HG03442 (cell line): ENCODE measurements around the gene SLC5A2.
"Not testable (repeated sequence)": the region's sequence is repeated elsewhere in the genome, so short reads cannot be mapped to it uniquely, and the experiment has no call there.

ENCODE experiments used
- ATAC-seq: cut with Tn5 transposase; IDR thresholded peaks from one replicate; pipeline ENCODE4 v1.9.1; 2021; ENCODE audit warnings: mild to moderate bottlenecking, moderate library complexity; ENCODE audit not compliant: unreplicated experiment

The SLC5A2 gene

DNA sequence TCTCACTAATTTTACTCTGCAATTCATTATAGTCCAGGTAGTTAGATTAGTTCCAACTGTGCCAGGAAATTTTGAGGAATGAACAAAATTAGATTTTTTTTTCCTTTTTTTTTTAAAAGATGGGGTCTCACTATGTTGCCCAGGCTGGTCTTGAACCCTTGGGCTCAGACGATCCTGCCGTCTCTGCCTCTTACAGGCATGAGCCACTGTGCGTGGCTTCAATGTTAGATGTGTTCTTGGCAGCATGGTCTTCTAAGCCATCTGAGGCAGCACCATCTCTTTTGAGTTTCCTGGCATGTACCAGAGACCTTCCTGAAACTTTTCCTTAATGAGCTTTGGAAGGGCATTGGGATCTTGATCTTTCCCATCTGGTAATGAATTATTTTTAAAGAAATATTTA lies 42.2 kb downstream of the SLC5A2 start:
- no peak for ATAC-seq

DNA sequence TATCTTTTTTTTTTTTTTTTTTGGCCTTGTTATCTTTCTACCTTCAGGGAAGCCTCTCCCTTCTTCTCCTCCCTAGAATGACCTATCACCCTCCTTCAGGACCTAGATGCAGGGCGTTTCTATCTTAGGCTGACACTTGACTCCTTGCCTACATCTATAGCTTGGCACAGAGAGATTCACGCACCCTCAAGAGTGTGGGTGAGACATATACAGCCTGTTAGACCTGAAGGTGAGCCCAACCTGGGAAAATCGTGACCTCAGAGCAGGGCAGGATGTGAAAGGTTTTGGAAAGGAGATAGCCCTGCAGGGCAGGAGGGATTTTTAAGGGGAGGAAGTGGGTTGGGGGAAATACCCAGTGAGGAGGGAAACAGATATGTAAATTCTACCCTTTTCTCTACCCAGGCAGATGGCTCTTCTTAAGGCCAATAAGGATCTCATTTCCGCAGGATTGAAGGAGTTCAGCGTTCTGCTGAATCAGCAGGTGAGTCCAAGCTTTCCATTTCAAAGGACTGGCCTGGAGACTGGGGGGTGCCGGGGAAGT lies 44.9 kb downstream of the SLC5A2 start, which contains the start of gene AHSP:
Gene AHSP (plus strand): TSS at position 167 of the 541 bp plus-strand sequence. CDS start 240 bp downstream, at position 407.
- ATAC-seq = no peak

DNA sequence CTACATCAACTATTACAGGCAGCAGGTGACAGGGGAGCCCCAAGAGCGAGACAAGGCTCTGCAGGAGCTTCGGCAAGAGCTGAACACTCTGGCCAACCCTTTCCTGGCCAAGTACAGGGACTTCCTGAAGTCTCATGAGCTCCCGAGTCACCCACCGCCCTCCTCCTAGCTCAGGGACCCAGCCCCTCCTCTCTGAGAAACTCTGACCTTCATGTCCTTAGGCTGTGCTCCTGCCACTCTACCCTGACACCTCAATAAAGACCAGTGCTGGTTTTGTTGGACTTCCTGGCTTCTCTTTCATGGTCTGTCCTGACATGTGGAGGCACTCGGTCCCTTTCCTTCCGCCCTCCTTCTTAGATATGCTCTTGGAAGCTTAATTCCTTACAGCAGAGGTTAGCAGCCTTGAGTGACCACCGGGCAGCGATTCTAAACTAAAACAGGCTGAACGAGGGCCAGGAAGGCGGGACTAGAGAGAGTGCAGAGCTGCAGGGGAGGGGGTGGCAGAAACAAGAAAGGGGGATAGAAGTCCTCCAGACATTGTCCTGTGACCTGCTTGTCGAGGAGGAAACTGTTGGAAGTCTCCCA lies 45.7 kb downstream of the SLC5A2 start:
- ATAC-seq = no peak

DNA sequence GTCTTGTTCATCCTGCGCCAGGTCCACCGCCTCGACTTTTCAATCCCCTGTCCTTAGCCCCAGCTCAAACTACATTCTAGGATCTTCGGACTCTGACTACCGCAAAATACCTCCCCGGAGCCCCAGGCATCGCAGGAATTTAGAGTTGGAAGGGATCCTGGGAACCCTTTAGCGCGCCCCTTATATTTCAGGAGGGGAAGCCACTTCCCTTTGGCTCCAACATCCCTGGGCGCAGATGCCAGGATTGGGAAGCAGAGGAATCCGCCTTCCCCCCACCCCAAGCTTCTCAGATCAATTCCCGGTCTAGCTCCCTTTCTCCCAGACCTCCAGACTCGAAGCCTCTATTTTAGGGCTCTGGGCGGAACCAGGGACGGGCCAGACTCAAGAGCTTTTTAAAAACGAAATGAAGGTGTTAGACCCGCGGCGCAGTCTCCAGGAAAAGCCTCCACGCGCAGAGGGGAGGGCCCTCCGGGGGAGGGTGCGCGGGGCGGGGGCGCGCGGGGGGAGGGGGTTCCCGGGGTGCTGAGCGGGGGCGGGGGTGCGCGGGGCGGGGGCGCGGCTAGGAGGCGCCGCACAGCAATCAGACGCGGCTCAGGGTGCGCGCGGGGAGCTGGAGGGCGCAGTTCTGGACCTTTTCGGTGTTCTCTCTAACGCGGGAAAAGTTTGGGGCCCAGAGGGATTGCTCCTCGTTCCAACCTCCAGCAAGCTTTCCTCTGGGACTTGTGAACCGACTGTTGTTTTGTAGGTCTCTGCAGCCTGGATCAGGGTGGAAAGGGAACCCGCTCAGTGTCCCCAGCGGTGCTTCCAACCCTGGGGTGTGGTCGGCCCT lies 46.4 kb downstream of the SLC5A2 start:
- no peak for ATAC-seq

DNA sequence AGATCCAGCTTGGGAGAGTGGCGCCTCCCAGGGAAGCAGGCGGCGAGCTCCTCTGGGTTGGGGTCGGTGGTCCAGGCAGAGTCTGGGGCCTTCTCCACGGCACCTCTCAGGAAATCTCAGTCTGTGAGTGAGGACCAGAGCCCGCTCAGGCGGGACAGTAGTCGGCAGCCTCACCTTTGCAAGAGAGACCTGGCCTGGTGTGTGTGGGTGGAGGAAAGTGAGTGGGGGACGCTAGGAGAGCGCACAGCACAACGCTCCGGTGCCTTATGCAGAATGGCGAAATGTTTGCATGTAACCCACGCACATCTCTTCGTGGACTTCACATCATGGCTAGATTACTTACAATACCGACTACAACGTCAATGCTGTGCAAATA lies 47.0 kb downstream of the SLC5A2 start:
- no peak for ATAC-seq

DNA sequence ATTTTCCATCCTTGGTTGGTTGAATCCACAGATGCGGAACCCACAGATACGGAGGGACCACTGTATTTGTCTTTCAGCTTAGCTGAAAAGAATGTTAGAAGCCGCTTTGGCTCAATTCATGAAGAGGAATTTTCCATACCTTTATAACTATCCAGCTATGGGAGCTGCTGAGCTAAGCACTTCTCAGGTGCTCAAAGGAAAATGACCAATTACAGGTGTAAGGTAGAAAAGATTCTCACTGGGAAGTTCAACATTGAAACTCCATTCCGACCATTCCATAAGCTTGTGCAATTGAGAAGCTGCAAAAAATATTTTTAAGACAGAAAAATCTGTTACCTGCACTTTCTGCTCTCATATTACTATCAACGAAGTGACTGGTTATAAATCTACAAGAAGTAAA lies 47.5 kb downstream of the SLC5A2 start:
- no peak for ATAC-seq

DNA sequence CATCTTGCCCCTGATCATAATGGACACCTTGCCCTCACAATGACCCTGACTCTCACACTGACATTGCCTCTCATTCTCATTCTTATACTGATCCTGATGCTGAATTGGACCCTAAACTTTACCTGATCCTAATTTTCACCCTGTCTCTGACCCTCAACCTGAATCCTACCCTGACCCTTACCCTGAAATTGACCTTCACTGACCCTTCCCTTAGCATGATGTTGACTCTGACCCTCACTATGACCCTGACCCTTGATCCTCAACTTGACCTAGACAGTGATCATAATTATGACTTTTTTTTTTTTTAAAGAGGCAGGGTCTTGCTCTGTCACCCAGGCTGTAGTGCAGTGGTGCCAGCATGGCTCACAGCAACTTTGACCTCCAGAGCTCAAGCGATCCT lies 48.2 kb downstream of the SLC5A2 start:
- no peak for ATAC-seq

DNA sequence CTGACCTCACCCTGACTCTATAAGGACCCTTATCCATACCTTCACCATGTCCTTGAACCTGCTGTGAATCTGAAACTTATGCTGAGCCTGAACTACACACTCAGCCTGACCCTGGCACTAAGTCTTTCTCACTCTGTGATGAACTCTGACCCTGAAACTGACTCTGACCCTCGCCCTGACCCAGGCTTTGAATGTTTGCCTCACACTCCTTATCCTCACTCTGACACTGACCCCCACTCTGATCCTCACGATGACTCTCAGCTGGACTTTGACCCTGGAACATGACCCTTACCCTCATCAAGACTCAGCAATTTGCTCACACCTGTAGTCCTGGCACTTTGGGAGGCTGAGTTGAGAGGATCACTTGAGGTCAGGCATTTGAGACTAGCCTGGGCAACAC lies 49.2 kb downstream of the SLC5A2 start:
- no peak for ATAC-seq

DNA sequence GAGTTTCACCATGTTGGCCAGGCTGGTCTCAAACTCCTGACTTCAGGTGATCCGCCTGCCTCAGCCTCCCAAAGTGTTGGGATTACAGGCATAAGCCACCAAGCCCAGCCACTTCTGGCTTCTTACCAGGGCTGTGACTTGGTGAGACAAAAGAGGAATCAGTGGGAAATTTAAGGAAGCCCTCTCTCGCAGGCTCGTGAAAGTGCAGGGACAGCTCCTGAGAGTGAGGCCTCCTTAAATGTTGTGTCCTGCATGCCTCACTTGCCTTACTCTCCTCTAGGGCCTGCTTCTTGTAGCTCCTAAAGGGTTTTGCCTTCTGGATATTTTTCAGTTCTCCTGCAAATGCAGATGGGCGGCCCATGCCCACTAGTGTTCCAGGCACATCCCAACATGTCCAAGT lies 50.0 kb downstream of the SLC5A2 start:
- ATAC-seq = no peak

DNA sequence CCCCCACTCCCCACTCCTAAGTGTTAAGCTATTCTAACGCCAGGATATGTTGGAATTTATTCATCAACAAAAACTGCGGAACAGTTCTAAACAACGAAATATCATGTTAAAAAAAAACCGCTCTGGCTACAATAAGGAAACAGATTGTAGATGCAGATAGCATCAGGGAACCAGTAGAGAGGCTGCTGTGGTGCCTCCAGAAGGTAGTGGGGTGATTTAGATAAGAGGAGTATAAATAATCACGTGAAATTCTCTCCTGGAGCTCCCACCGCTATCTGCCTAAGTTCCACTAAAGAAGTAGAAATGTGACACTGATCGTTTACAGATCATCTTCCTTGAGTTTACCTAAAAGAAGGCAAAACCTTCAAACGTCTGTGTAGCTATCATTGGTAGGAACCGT lies 52.8 kb downstream of the SLC5A2 start:
- no peak for ATAC-seq

DNA sequence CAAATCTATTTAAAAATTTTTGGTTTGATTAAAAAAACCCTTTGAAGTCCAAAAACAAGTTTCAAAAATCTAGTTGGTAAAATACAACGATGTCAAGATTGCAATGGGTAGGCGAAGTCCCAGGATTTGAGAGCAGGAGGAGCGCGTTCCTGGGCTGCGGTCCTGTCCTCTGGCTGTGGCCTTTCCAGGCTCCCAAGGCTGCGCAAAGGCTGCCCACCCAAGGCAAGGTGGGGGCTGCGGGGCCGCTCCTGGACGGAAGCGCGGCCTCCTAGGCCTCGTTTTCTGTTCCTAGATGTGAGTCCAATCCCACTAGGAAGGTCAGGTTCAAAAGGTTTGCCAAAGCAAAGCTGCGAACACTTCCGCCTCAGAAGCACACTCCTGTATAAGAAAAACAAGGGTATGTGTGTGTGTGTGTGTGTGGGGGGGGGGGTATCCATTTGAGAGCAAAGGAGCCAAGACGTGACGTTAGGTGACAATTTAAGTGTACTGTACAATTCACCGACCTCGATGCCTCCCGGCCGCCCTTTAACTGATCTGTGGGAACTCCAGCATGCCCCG lies 54.0 kb downstream of the SLC5A2 start:
- ATAC-seq = no peak

DNA sequence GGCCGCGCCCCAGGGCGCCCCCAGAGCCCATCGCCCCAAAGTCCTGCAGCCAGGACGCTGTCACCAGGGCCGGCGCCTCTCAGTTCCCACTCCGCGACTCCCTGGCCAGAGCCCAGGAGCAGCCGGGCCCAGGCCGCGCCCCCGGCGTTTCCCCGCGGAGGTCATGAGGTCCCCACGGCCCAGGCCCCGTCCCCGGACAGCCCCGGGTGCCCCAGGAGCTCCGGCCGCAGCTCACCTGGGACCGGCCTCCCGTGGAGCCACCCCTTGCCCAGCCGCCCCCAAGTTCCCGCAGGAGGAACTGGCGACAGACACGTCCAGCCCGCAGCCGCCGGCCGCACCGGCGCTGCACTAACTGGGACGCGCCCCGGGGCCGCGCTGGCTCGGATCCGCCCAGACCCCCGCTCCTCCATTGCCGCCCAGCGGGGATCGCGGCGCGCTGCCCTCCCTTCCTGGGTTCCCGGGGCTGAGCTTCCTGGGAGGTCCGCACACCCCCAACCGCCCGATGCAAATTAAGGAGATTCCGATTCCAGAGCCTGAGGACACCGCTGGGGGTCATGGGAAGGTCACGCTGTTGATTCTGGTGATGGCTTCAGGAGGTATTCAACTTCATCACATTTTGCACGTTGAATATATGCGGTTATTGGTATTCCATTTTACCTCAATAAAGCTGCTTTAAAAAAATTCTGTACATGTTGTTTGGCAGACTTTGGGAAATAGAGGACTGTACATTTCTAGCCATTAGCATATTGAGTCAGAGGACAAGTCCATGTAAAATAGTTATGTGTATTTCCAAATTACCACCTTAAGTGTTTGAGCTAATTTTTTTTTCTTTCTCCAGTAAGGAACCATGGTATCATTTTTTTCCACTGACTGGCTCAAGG lies 54.7 kb downstream of the SLC5A2 start:
- ATAC-seq = no peak

DNA sequence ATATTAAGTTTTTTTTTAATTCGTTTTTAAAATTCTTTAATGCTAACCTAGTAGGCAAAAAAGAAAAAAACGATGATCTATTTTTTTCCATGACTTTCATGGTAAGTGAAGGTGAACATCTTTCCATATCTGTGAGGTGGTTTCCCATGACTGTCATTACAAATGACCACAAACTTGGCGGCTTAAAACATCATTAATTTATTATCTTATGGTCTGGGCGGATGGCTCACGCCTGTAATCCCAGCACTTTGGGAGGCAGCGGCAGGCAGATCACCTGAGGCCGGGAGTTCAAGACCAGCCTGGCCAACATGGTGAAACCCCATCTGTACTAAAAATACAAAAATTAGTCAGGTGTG lies 55.3 kb downstream of the SLC5A2 start:
- ATAC-seq = not testable (repeated sequence)

DNA sequence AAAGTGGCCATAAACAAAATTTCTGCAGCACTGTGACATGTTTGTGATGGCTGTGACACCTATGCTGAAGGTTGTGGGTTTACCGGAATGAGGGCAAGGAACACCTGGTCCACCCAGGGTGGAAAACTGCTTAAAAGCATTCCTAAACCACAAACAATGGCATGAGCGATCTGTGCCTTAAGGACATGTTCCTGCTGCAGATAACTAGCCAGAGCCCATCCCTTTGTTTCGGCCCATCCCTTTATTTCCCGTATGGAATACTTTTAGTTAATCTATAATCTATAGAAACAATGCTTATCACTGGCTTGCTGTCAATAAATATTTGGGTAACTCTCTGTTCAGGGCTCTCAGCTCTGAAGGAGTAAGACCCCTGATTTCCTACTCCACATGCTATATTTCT lies 56.8 kb downstream of the SLC5A2 start:
- not testable (repeated sequence) for ATAC-seq
